IMR-90 (cell line): ENCODE measurements around the gene ZCCHC17.

Source experiments
- CEBPB ChIP-seq: IDR thresholded peaks from 2 replicates; pipeline ENCODE4 v1.6.1; 2012; ENCODE audit warnings: low read depth, low read length, improper control_type of control experiment
- CHD1 ChIP-seq: IDR thresholded peaks from 2 replicates; pipeline ENCODE4 v1.6.1; 2012; ENCODE audit warnings: low read depth, low read length, improper control_type of control experiment
- CTCF ChIP-seq: conservative IDR thresholded peaks from 2 replicates; pipeline ENCODE4 v1.5.1; 2012; ENCODE audit warnings: mild to moderate bottlenecking, low read depth, low read length, improper control_type of control experiment
- FOS ChIP-seq: fragments of 150-350 bp; IDR thresholded peaks from 2 replicates; pipeline ENCODE4 v1.6.1; 2016; ENCODE audit warnings: low read depth, low read length
- MXI1 ChIP-seq: IDR thresholded peaks from 2 replicates; pipeline ENCODE4 v1.6.1; 2012; ENCODE audit warnings: low read depth, mild to moderate bottlenecking, low read length, moderate library complexity, borderline replicate concordance
- POLR2A ChIP-seq: IDR thresholded peaks from 2 replicates; pipeline ENCODE4 v1.6.1; 2012; ENCODE audit warnings: mild to moderate bottlenecking, low read depth, low read length
- RAD21 ChIP-seq: IDR thresholded peaks from 2 replicates; pipeline ENCODE4 v1.6.1; 2012; ENCODE audit warnings: low read length, improper control_type of control experiment
- RFX5 ChIP-seq: IDR thresholded peaks from 2 replicates; pipeline ENCODE4 v1.8.0; 2012; ENCODE audit warnings: low read depth, mild to moderate bottlenecking, low read length, moderate library complexity
- SMC3 ChIP-seq: fragments of 150-350 bp; IDR thresholded peaks from 2 replicates; pipeline ENCODE4 v1.6.1; 2016; ENCODE audit warnings: low read depth, mild to moderate bottlenecking, antibody characterized with exemption, low read length, moderate library complexity

DNA sequence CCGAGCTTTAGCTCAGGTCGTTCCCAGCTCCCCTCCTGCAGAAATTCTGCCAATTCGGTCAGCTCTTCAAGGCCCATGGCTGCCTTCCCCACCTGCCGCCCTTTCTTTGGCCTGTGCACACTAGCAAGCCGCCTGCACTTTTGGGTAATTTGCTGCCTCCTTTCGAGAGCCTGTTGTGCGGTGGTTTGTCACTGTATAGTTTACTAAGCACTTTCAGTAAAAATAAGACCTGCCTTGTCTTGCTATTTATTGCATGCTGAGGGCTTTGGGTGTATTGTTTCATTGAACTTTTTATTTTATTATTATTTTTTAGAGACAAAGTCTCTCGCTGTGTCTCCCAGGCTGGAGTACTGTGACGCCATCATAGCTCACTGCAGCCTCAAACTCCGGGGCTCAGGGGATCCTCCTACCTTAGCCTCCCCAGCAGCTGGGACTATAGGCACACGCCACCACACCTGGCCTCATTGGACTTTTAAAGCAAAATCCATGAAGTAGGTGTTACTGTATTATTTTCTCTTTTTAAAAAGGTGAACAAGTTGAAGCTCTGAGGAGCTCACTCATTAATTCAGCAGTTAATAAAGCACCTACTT lies 77.2 kb downstream of the ZCCHC17 start:
- no peak for TF ChIP-seq MXI1
- no peak for TF ChIP-seq SMC3
- no peak for TF ChIP-seq RFX5
- no peak for TF ChIP-seq CHD1
- no peak for TF ChIP-seq CTCF
- TF ChIP-seq FOS = no peak
- TF ChIP-seq POLR2A = no peak
- TF ChIP-seq RAD21 = no peak
- TF ChIP-seq CEBPB = no peak
